ENCODE measurements around the gene NAA10.

Gene NAA10

DNA sequence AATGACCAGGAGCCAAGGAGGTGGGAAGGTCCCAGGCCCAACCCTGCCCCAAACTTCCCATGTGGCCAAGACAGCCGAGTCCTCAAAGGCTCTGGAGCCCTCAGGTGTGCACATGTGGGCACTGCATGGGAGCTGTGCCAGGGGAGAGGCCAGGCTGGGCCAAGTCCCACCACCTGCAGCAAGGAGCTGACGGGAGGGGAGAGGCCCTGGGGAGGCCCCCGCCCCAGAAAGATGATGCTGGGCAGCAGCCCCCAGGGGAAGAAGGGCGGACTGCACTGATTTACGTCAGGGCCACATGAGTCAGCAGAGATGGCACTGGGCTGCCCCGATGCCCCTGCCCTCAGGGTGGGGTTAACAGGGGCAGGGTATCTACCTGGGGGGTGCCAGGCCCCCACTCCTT, 50.2 kb downstream of the NAA10 start:
- DNase-seq (ENCODE audit: low read depth in 2 of 2) = no peak

DNA sequence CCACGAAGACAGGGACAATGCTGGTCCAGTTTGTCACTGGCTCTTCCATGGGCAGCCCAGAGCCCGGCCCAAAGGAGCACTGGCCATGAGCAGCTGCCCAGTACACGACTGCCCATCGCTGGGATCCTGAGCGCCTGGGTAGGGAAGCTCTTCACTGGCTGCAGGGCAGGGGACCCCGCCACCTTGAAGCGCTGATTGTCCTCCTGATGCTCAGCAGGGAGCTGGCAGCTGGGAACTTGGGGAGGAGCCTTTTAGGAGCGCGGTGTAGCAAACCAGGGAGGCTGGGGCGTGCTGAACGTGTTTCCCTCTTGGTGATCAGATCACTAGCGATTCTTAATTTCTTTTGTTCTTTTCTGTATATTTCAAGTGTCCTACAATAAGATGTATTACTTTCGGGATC, 50.7 kb downstream of the NAA10 start:
- no peak for DNase-seq (ENCODE audit: low read depth in 2 of 2)

GRCh38 chrX:153883163-153883843, 51.5 kb downstream of the NAA10 start:
- DNase-seq (ENCODE audit: low read depth in 2 of 2) = no peak

GRCh38 chrX:153882557-153882956, 52.3 kb downstream of the NAA10 start:
- no peak for DNase-seq (ENCODE audit: low read depth in 2 of 2)

GRCh38 chrX:153882086-153882498, 52.7 kb downstream of the NAA10 start:
- no peak for DNase-seq (ENCODE audit: low read depth in 2 of 2)

DNA sequence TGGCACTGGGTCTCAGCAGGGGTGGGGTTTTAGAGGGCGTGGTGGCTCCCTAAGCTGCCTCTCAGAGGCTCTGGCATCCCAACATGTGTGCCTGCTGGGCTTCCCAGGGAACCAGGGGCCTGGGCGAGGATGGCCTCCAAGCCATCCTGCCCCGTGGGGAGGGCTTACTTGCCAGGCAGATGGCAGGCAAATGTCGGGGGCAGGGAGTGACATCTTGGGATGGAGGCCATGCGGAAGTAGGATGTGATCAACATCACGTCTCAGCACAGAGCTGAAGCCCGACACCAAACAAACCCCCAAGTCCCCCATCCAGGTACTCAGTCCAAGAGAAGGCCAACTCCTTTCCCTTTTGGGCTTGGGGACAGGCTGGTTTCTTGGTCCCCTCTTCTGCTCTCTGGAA, 53.6 kb downstream of the NAA10 start:
- no peak for DNase-seq (ENCODE audit: low read depth in 2 of 2)

GRCh38 chrX:153880440-153880815, 54.4 kb downstream of the NAA10 start:
- DNase-seq (ENCODE audit: low read depth in 2 of 2) = no peak

- DNase-seq (ENCODE audit: low read depth in 2 of 2) = no peak
These were observed 54.9 kb downstream of the NAA10 start for GRCh38 chrX:153879741-153880439.

Data from stimulated activated CD8-positive, alpha-beta memory T cell treated with anti-CD3 and anti-CD28 coated beads, Interleukin-7, amount 100 ng/mL, for 4 hours (primary cell).